WTC11 (cell line): Measurements from ENCODE around the gene FERMT2. TPM values are rescaled to one million over a fixed set of nuclear protein-coding genes. Genes with fewer than 3 reads are reported as not detected.

Source experiments
- ATAC-seq: fragments of 200-7000 bp; cut with Tn5 transposase; 2 replicates; pipeline ENCODE4 v1.10.0; 2021; ENCODE audit warnings: mild to moderate bottlenecking, moderate library complexity
- CTCF ChIA-PET: fragments of 300-600 bp; sonication (Branson Sonifier 250); formaldehyde crosslinking; loops from one replicate; lab custom pipeline; 2021; ENCODE audit warnings: antibody characterized with exemption; lab: Charles Lee
- POLR2A ChIA-PET: fragments of 350-600 bp; sonication (Branson Sonifier 250); formaldehyde crosslinking; loops from one replicate; lab custom pipeline; 2021; ENCODE audit warnings: antibody characterized with exemption; lab: Charles Lee
- DNase-seq: peaks from one replicate; pipeline ENCODE4 v3.0.0; 2021; ENCODE audit warnings: low spot score
- H3K27ac Mint-ChIP-seq: 2 replicates; pipeline ENCODE4 v1.8.0; 2021; ENCODE audit warnings: mixed read lengths
- H3K27me3 Mint-ChIP-seq: 2 replicates; pipeline ENCODE4 v1.8.0; 2021; ENCODE audit warnings: low read depth, mild to moderate bottlenecking, moderate library complexity, mixed read lengths
- H3K36me3 Mint-ChIP-seq: 2 replicates; pipeline ENCODE4 v1.8.0; 2021; ENCODE audit warnings: mixed read lengths
- H3K4me1 Mint-ChIP-seq: 2 replicates; pipeline ENCODE4 v1.8.0; 2022; ENCODE audit warnings: mixed read lengths
- H3K4me3 Mint-ChIP-seq: 2 replicates; pipeline ENCODE4 v1.8.0; 2021; ENCODE audit warnings: mild to moderate bottlenecking, moderate library complexity, mixed read lengths
- H3K9me3 Mint-ChIP-seq: 2 replicates; pipeline ENCODE4 v1.8.0; 2021; ENCODE audit warnings: mixed read lengths
- AR ChIP-seq: fragments of 250-450 bp; sonication (Bioruptor Pico); IDR thresholded peaks from 2 replicates; pipeline ENCODE4 v1.9.0; 2021; ENCODE audit warnings: mild to moderate bottlenecking
- CBFB ChIP-seq: sonication (generic); formaldehyde crosslinking; IDR thresholded peaks from 2 replicates; pipeline ENCODE4 v1.8.1; 2022; ENCODE audit warnings: mild to moderate bottlenecking, low read depth, missing genetic modification reagents
- CREB1 ChIP-seq: sonication (generic); formaldehyde crosslinking; IDR thresholded peaks from 2 replicates; pipeline ENCODE4 v1.8.0; 2023; ENCODE audit warnings: mild to moderate bottlenecking, missing genetic modification reagents
- CREM ChIP-seq: sonication (generic); formaldehyde crosslinking; IDR thresholded peaks from 2 replicates; pipeline ENCODE4 v1.8.1; 2022; ENCODE audit warnings: mild to moderate bottlenecking, missing genetic modification reagents, moderate library complexity
- FOXP4 ChIP-seq: sonication (generic); formaldehyde crosslinking; IDR thresholded peaks from 2 replicates; pipeline ENCODE4 v1.8.0; 2022; ENCODE audit warnings: mild to moderate bottlenecking, missing genetic modification reagents
- GRHL2 ChIP-seq: fragments of 250-450 bp; sonication (Bioruptor Pico); IDR thresholded peaks from 2 replicates; pipeline ENCODE4 v1.8.0; 2022; ENCODE audit warnings: mild to moderate bottlenecking, moderate library complexity; ENCODE audit not compliant: insufficient replicate concordance, severe bottlenecking
- IRF2 ChIP-seq: sonication (generic); formaldehyde crosslinking; IDR thresholded peaks from 2 replicates; pipeline ENCODE4 v1.8.0; 2022; ENCODE audit warnings: low read depth, missing genetic modification reagents, borderline replicate concordance
- MAX ChIP-seq: sonication (generic); formaldehyde crosslinking; IDR thresholded peaks from 2 replicates; pipeline ENCODE4 v1.8.0; 2022; ENCODE audit warnings: mild to moderate bottlenecking, missing genetic modification reagents
- NFE2L1 ChIP-seq: sonication (generic); formaldehyde crosslinking; IDR thresholded peaks from 2 replicates; pipeline ENCODE4 v1.8.1; 2023; ENCODE audit warnings: missing genetic modification reagents
- USF2 ChIP-seq: sonication (generic); formaldehyde crosslinking; IDR thresholded peaks from 2 replicates; pipeline ENCODE4 v1.8.1; 2023; ENCODE audit warnings: mild to moderate bottlenecking, missing genetic modification reagents, moderate library complexity
- ZNF121 ChIP-seq: sonication (generic); formaldehyde crosslinking; IDR thresholded peaks from 2 replicates; pipeline ENCODE4 v1.8.0; 2023; ENCODE audit warnings: missing genetic modification reagents
- ZNF219 ChIP-seq: sonication (generic); formaldehyde crosslinking; IDR thresholded peaks from 2 replicates; pipeline ENCODE4 v1.8.0; 2023; ENCODE audit warnings: missing genetic modification reagents, mild to moderate bottlenecking, borderline replicate concordance
- ZNF281 ChIP-seq: sonication (generic); formaldehyde crosslinking; IDR thresholded peaks from 2 replicates; pipeline ENCODE4 v1.8.0; 2023; ENCODE audit warnings: mild to moderate bottlenecking, missing genetic modification reagents
- ZNF317 ChIP-seq: sonication (generic); formaldehyde crosslinking; IDR thresholded peaks from 2 replicates; pipeline ENCODE4 v1.8.1; 2023; ENCODE audit warnings: low read depth, mild to moderate bottlenecking, moderate library complexity, missing genetic modification reagents, borderline replicate concordance
- total RNA-seq: library from RNA; stranded (reverse); gene quantifications from 3 replicates; pipeline ENCODE4 v1.2.3, GENCODE V29; 2021
- TF ChIP-seq, protein P1 (sequence below): fragments of 250-450 bp; sonication (Bioruptor Pico); IDR thresholded peaks from 2 replicates; pipeline ENCODE4 v2.1.2; 2022; ENCODE audit warnings: mild to moderate bottlenecking, moderate library complexity
- TF ChIP-seq, protein P2 (sequence below): sonication (generic); formaldehyde crosslinking; IDR thresholded peaks from 2 replicates; pipeline ENCODE4 v1.8.1; 2023; ENCODE audit warnings: mild to moderate bottlenecking, missing genetic modification reagents
- TF ChIP-seq, protein P3 (sequence below): sonication (generic); formaldehyde crosslinking; IDR thresholded peaks from 2 replicates; pipeline ENCODE4 v1.8.1; 2022; ENCODE audit warnings: low read depth, mild to moderate bottlenecking, moderate library complexity, missing genetic modification reagents, borderline replicate concordance
- TF ChIP-seq, protein P4 (sequence below): fragments of 250-450 bp; sonication (Bioruptor Pico); IDR thresholded peaks from 2 replicates; pipeline ENCODE4 v1.9.0; 2021; ENCODE audit warnings: moderate library complexity, mild to moderate bottlenecking, inconsistent platforms, borderline replicate concordance

The FERMT2 gene
- total RNA-seq, 1 experiment from 2014 or later = 92.8 TPM

- TF ChIP-seq CREB1 (CRISPR knock-in tag) (no peak), AR (CRISPR knock-in tag) (no peak), MAX (CRISPR knock-in tag) (no peak), USF2 (CRISPR knock-in tag) (no peak), NFE2L1 (no peak), CREM (no peak), FOXP4 (CRISPR knock-in tag) (no peak), ZNF317 (CRISPR knock-in tag) (no peak), ZNF219 (CRISPR knock-in tag) (no peak), CBFB (CRISPR knock-in tag) (no peak), ZNF281 (CRISPR knock-in tag) (no peak), GRHL2 (CRISPR knock-in tag) (no peak)
- TF ChIP-seq, protein P1, sequence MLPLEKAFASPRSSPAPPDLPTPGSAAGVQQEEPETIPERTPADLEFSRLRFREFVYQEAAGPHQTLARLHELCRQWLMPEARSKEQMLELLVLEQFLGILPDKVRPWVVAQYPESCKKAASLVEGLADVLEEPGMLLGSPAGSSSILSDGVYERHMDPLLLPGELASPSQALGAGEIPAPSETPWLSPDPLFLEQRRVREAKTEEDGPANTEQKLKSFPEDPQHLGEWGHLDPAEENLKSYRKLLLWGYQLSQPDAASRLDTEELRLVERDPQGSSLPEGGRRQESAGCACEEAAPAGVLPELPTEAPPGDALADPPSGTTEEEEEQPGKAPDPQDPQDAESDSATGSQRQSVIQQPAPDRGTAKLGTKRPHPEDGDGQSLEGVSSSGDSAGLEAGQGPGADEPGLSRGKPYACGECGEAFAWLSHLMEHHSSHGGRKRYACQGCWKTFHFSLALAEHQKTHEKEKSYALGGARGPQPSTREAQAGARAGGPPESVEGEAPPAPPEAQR (CRISPR knock-in tag) = no peak
Measured at GRCh38 chr14:52871606-52872005, 79.2 kb downstream of the FERMT2 start (continued).

- CTCF ChIA-PET = no interaction called here
- no peaks in the 10 kb centered on the region for H3K27me3 Mint-ChIP-seq
- no peaks in the 10 kb centered on the region for H3K9me3 Mint-ChIP-seq
- no peak overlapping the region for H3K4me3 Mint-ChIP-seq
- no peak overlapping the region for H3K27ac Mint-ChIP-seq
- no peak for ATAC-seq
- no peak for DNase-seq
- H3K4me1 Mint-ChIP-seq = peaks cover 29% of the 10 kb centered on the region
- POLR2A ChIA-PET = interaction anchor here (0.7 kb wide), 1 partner anchor 32 kb away, joined by 3 read pairs; no protein-coding TSS in a partner anchor
- H3K36me3 Mint-ChIP-seq = peaks cover 38% of the 10 kb centered on the region
- no peak for TF ChIP-seq IRF2
- TF ChIP-seq, protein P2, sequence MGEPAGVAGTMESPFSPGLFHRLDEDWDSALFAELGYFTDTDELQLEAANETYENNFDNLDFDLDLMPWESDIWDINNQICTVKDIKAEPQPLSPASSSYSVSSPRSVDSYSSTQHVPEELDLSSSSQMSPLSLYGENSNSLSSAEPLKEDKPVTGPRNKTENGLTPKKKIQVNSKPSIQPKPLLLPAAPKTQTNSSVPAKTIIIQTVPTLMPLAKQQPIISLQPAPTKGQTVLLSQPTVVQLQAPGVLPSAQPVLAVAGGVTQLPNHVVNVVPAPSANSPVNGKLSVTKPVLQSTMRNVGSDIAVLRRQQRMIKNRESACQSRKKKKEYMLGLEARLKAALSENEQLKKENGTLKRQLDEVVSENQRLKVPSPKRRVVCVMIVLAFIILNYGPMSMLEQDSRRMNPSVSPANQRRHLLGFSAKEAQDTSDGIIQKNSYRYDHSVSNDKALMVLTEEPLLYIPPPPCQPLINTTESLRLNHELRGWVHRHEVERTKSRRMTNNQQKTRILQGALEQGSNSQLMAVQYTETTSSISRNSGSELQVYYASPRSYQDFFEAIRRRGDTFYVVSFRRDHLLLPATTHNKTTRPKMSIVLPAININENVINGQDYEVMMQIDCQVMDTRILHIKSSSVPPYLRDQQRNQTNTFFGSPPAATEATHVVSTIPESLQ (CRISPR knock-in tag) = no peak
- TF ChIP-seq, protein P3, sequence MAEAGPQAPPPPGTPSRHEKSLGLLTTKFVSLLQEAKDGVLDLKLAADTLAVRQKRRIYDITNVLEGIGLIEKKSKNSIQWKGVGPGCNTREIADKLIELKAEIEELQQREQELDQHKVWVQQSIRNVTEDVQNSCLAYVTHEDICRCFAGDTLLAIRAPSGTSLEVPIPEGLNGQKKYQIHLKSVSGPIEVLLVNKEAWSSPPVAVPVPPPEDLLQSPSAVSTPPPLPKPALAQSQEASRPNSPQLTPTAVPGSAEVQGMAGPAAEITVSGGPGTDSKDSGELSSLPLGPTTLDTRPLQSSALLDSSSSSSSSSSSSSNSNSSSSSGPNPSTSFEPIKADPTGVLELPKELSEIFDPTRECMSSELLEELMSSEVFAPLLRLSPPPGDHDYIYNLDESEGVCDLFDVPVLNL (CRISPR knock-in tag) = no peak
- TF ChIP-seq, protein P1 (CRISPR knock-in tag) = no peak
- TF ChIP-seq, protein P4, sequence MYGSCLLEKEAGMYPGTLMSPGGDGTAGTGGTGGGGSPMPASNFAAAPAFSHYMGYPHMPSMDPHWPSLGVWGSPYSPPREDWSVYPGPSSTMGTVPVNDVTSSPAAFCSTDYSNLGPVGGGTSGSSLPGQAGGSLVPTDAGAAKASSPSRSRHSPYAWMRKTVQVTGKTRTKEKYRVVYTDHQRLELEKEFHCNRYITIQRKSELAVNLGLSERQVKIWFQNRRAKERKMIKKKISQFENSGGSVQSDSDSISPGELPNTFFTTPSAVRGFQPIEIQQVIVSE = no peak
- no peak for TF ChIP-seq ZNF121
Measured at GRCh38 chr14:52868911-52869618, 81.8 kb downstream of the FERMT2 start.
